GM18858 (cell line): ENCODE results near the gene SMYD3.

Experiments used
- ATAC-seq: cut with Tn5 transposase; IDR thresholded peaks from one replicate; pipeline ENCODE4 v1.9.1; 2021; ENCODE audit not compliant: unreplicated experiment

Gene SMYD3

DNA sequence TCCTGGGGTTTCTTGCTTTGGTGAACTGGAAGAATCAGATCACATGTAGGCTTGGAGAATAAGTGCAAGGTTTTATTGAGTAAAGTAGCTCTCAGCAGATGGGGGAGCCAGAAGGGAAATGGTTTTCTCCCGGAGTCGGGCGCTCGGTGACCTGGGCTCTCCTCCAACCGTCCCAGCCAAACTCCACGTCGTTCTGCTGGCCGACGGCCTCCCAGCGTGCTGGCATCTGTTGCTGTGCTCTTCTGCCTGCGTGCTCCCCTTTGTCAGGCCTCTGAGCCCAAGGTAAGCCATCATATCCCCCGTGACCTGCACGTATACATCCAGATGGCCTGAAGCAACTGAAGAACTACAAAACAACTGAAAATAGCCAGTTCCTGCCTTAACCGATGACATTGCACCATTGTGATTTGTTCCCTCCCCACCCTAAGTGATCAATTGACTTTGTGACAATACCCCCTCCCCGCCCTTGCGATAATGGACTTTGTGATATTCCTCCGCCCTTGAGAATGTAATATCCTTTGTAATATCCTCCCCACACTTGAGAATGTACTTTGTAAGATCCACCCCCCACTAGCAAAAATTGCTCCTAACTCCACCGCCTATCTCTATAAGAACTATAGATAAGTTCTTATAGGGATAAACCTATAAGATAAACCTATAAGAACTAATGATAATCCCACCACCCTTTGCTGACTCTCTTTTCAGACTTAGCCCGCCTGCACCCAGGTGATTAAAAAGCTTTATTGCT, 88.3 kb downstream of the SMYD3 start:
- ATAC-seq = no peak

DNA sequence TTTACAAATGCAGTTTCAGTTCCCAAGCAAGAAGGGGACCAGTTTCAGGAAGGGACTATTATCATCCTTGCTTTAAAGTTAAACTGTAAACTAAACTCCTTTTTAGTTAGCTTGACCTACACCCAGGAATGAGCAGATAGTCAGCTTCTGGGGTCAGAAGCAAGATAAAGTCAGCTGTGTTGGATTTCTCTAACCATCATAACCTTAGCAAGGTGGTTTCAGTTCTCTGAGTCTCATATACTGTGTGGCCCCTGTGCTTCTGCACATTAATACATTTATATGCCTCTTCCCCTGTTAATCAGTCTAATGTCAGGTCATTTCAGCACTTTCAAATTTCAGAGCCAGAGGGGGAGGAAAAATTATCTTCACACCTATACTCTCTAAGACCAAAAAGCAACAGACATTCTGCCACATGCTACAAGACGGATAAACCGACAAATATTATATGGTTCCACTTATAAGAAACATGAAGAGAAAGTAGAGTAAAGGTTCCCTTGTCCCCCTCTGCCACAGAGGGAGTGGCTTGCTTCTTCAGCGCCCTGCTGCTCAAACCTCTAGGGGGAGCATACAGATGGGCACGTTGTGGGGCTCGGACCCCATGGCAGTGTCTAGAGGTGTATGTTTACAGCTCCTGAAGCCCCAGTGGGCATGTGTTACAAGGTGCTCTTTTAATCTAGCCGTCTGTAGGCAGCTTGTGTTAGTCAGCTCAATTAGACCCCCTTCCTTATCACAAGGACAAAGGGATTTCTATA, 89.1 kb downstream of the SMYD3 start:
- no peak for ATAC-seq

DNA sequence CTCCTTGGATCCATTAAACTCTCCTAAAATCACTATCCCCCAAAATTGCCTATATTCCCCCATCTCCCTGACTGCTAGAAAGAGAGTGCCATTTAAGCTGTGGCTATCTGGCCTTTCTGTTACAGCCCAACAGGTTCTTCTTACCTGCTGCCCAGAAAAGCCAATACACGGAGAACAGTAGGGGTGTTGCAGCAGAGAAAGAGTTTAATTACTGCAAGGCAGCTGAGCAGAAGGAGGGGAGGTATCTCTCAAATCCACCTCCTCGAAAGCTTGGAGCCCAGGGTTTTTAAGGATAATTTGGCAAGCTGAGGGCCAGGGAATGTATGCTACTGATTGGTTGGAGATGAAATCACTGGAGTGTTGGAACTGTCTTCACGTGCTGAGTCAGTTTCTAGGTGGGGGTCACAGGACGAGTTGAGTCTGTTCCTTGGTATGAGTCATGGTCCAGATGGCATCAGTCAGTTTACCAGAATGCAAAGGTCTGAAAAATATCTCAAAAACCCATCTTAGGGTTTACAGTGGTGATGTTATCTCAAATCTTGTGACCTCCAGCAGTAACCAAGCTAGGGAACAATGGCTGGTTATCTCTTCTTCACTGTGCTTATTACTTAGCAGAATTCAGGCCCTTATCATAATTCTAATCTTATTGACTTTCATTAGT, 89.8 kb downstream of the SMYD3 start:
- ATAC-seq = no peak

DNA sequence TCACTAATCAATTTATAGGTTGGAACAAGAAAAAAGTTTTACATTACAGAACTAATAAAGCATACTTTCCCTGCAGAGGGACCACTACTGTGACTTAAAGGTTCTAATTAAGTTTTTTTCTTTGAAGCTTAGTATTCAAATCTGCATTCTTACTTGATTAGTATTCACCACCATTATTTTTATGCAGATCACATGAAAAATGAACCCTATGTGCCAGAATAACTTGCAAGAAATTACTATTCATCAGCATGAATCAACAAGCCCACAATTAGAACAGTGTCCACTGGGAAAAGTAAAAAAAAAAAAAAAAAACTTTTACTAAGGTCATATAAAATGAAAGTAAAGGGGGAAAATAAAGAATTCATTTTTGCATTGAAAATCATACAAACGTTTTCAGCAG, 90.8 kb downstream of the SMYD3 start:
- no peak for ATAC-seq

DNA sequence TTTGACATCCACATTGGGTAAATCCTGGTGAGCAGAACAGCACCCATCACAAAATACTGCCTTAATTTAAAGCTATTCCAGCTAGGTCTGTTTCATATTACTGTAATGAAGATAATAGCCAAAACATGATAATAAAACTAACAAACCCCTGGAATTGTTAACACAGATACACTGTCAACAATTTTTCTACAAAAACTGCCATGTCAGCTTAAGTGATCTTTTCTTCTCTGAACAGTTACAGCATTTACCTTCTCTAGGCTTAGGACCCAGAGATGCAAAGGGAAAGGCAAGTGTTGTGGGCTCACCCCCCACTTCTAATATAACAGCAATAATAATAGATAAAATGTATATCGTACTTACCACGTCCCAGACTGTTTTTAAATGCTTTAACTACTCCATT, 92.1 kb downstream of the SMYD3 start:
- ATAC-seq = no peak

DNA sequence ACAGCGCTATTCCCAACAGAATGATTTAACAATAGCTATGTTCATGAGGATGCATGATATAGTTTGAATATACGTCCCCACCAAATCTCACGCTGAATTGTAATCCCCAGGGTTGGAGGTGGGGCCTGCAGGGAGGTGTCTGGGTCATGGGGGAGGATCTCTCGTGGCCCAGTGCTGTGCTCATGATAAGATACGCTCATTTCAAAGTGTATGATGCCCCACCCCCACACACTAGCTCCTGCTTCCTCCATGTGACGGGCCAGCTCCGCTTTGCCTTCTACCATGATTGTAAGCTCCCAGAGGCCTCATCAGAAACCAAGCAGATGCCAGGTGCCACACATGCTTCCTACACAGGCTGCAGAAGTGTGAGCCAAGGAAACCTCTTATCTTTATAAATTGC, 93.6 kb downstream of the SMYD3 start:
- no peak for ATAC-seq

DNA sequence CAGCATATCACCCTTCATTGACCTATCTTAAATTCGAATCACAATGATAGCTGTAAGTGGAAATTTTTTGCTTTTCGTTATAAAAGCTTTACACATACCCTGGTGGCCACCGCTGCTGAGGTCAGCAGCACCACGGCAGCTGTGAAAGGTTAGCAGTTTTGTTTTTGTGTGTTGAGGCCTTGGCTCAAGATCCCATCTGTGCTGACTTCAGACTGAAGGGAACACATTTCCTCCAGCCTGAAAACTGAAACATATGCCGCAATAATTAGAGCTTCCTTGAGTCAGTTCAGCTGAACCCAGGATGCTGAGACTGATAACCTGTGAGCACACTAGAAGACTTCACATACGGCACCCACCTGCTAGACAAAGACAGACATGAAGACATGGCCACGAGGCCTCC, 103.0 kb downstream of the SMYD3 start:
- ATAC-seq = no peak

DNA sequence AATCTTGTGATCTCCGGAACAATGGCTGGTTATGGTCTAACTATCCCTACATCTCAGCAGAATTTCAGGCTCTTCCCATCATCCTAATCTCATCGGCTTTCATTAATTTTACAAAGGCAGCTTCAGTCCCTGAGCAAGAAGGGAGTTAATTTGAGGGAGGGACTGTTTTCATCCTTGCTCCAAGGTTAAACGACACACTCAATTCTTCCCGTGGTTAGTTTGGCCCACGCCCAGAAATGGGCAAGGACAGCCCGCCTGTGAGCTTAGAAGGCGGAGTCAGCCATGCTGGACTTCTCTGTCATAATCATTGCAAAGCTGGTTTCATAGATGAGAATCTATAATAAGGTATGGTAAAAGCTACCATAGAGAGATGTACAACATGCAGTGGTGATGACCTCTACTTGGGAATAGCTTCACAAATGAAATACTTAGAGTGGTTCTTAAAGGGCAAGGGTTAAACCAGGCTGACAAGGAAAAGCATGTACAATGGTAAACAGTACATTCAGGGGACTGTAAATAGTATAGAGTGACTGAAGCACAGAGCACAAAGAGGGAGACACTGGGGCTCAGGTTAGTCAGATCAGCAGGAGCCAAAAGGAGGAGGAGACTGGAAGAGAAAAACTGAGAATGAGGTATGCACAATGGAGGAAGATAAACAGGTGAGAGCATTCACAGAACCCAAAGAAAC, 108.8 kb downstream of the SMYD3 start:
- no peak for ATAC-seq

DNA sequence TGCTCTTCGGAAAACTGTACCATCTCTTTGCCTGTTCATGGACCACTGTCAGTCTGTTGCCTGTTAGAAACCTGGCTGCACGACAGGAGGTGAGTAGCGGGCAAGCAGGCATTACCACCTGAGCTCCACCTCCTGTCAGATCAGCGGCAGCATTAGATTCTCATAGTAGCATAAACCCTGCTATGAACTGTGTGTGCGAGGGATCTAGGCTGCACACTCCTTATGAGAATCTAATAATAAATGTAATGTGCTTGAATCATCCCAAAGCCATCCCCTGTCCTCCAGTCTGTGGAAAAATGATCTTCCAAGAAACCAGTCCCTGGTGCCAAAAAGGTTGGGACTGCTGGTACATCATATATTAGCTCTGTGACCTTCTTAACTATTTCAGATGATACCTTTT, 110.0 kb downstream of the SMYD3 start:
- no peak for ATAC-seq

DNA sequence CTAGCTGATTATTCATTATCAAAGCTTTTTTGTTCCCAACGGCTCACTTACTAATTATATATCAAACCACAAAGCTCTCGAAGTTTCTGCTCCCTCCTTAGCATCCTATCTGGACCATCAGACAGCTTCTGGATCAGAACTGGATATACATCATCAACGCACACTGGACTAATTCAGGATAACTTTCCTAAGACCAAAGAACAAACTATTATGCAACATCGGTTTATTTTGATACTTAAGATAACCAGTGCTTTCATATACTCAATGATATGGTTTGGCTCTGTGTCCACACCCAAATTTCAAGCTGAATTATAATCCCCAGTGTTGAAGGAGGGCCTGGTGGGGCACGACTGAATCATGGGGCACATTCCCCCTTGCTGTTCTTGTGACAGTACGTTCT, 110.8 kb downstream of the SMYD3 start:
- no peak for ATAC-seq

DNA sequence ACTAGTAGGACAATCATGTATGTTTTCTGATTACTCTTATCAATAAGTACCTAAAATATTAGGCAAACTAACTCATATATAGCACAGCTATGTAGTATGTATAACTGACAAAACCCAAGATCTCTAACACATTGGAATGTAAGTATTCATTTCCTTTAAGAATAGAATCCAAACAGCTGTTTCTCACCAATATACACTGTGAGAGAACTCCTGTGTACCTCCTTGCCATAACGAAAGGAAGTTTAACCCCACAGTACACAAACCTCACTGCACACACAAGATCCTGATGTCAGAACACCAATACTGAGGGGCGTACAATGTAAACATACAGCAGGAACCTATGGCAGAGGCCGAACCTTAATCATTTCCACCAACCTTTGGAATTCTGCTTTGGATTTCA, 113.0 kb downstream of the SMYD3 start:
- ATAC-seq = no peak

DNA sequence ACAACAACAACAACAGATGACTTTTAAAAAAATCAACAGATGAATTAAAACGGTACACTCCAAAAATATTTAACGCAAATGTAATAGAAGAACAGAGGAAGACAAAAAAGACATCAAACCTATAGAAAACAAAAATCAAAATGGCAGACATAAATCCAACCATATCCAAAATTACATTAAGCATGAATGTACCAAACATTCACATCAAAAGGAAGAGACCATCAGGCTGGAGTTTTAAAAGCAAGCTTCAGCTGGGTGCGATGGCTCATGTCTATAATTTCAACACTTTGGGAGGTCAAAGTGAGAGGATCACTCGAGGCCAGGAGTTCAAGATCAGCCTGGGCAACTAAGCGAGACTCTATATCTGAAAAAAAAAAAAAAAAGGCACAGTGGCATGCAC, 116.2 kb downstream of the SMYD3 start:
- ATAC-seq = no peak

DNA sequence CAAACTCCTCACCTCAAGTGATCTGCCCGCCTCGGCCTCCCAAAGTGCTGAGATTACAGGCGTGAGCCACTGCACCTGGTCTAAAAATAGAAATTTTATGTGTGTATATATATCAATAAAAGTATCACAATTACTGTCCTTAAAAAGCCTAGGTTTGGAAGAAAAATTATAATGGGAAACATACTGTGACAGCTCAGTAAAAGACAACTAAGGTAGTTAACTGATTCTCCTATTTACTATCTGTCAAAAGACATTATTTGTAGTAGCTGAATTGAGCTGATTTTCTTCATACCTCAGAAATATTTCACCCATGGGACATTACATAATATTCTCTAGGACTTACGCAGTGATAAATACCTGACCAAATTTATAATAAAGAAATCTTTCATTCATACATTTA, 122.5 kb downstream of the SMYD3 start:
- ATAC-seq = no peak

DNA sequence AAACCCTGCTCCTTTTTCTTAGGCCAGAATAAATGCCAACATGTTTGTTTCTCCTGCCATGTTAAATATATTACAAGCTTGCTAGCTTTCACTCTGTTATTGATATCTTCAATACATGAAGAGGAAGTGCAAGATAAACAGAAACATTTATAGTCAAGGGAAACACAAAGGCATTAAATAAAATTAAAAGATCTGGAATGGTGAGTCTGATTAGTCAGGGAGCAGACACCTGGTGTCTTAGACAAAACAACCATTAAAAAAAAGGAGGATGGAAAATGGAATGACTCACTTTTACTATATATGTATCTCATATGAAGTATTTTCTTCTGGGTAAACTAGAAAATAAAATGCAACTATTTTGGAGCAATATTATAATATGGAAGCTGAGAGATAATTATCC, 123.3 kb downstream of the SMYD3 start:
- ATAC-seq = no peak

DNA sequence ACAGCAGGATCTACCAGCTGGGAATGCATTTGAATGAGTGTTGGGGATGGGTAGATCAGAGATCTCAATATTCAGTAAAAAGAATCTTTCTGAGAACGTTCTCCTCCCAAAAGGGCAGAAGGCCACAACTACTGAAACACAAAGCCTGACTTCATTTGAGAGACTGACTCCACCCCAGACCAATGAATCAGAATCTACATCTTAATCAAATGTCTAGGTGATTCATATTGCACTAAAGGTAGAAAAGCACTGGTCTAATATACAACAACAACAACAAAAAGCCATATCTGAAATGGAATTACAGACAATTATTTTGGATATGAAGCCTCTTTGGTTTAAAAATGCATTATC, 123.9 kb downstream of the SMYD3 start:
- ATAC-seq = no peak

DNA sequence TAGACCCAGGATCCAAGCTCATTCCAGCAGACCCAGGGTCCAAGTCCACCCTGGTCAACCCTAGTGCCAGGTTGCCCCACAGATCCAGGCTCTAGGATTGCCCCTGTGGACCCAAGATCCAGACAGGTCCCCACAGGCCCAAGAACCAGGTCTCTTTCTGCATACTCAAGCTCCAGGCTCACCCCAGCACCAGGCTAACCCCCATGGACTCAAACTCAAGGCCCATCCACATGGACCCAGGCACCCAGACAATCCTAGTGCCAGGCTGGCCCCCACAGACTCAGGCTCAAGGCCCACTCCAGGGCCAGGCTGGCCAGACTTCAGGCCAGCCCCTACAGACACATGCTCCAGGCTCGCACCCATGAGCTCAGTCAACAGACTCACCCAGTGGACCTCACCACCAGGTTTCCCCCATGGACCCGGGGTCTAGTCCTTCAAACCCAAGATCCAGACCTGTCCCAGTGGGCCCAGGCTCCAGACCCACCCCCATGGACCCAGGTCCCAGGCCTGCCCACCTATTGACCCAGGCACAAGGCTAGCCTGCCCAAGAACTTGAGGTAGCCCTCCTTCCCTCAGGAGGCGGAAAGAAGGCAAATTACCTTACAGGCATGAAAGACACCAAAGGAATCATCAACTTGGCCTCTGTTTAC, 124.4 kb downstream of the SMYD3 start:
- no peak for ATAC-seq

DNA sequence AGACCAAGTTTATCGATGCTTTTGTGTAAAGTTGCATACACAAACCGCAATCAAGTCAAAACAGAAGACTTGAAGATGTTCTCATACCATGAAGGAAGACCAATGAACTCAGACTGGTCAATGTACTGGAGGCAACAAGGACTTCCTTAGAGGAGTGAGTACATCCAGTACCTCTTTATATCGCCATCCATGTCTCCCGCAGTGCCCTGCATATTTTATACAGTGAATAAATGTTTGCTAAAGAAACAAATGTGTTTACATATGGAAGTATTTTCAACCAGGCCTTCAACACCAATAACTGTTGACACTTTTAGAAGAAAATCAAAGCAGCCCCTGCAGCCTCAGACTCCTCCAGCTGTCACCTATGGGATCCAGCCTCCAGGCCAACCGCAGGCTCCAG, 125.6 kb downstream of the SMYD3 start:
- ATAC-seq = no peak

DNA sequence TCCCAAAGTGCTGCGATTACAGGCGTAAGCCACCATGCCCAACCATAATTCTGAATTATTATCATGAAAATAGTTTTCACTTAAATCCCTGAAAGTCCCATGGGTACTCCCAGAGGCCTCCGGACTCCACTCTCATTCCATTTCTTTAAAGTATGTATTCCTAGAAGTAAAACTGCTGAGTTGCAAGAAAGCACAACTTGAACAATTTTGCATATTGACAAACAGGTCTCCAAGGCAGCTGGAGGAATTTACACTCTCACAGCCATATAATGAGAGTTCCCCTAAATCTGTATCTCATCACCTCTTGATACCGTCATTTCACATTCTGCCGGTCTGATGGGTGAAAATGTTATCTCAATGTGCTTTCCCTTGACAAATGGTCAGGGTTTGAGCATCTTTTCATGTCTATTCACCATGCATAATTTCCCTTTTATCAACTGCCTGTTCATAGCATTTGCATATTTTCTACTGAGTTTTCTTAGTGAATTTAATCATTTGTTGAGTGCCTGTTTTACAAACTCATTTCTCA, 129.4 kb downstream of the SMYD3 start:
- no peak for ATAC-seq

DNA sequence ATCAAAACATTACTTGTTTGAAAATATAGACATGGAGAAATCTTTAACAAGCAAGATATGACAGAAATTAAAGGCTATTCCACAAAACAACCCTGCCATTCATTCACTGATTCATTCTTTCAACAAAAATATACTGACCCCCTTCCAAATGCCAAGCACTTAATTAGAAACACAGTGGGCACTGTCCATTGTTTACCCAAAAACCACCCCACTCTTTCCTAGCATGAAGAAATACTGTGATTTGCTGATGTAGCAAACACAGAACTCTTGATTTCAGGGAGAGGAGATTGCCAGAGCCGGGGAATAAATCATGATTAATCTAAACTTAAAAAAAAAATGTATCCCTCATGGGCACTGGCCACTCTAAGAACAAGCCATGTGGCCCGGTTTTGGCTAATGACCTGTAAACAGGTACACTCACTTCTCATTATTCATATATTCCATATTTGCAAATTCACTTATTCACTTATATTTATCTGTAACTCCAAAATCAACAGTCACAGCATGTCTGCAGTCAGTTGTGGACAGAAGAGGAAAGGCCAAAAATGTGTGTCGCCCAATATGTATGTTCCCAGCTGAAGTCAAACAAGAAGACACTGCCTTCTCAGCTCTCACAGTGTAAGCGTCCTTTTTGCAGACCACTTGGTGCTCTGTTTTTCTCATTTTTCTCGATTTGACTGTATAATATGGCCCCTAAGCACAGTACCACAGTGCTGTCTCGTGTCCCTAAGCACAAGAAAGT, 133.1 kb downstream of the SMYD3 start:
- ATAC-seq = no peak

DNA sequence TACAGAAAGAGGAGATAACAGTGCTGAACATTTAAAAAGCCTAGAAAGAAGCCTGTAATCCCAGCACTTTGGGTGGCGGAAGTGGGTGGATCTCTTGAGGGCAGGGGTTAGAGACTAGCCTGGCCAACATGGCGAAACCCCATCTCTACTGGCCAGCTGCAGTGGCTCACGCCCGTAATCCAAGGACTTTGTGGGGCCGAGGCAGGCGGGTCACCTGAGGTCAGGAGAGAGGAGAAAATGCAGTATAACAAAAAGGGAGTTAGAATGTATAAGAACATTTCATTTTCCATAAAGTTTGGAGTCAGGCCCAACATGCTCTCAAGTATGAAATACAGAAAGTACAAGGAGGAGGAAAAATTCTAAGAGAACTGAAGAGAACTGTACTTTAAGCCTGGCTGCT, 134.5 kb downstream of the SMYD3 start:
- ATAC-seq = no peak
